Measurements from ENCODE around the gene DDO.

The DDO gene

DNA sequence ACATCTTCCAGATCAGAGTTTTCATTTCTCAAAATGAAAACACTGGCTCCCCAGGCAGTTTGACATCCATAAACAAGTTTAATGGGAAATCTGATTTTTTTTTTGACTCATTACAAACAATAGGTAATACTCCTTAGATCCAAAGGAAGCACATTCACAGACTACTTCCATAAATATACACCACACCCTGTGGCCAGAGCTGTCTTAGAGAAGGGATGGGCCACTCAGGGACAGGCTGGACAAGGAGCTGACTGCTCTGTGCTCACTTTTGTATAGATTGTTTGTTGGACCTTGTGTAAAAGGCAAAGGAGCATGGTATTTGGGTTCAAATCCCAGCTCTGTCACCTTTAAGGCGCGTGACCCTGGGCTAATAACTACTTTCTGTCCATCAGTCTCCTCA, 12.8 kb upstream of the DDO start:
- Histone ChIP-seq H3K23ac (ENCODE audit: low read length) (no peak overlapping the region), H3K18ac (ENCODE audit: low read length) (no peak overlapping the region), H2BK120ac (ENCODE audit: low read depth, low read length) (no peak overlapping the region), H3K79me2 (ENCODE audit: control insufficient read depth, insufficient read depth, low read length) (no peaks in the 10 kb centered on the region), H3K27ac (ENCODE audit: low read depth, low read length) (no peak overlapping the region), H3K4ac (ENCODE audit: low read depth, low read length) (no peak overlapping the region), H2BK15ac (replicated peaks; ENCODE audit: low read depth) (no peak overlapping the region), H2AK5ac (ENCODE audit: low read length) (no peak overlapping the region), H4K5ac (ENCODE audit: low read length) (no peak overlapping the region), H3K9ac (ENCODE audit: low read length) (no peak overlapping the region), H3K56ac (ENCODE audit: low read length) (no peak overlapping the region), H3K4me2 (ENCODE audit: low read length) (no peak overlapping the region), H3K4me3 (ENCODE audit: low read length) (no peak overlapping the region), H3K4me1 (ENCODE audit: control insufficient read depth, low read depth, low read length) (no peaks in the 10 kb centered on the region), H3K36me3 (ENCODE audit: control insufficient read depth, insufficient read depth, low read length) (no peaks in the 10 kb centered on the region), H2BK5ac (ENCODE audit: low read length) (no peak overlapping the region), H3K27me3 (ENCODE audit: insufficient read depth, low read length, poor library complexity) (no peaks in the 10 kb centered on the region), H4K8ac (ENCODE audit: low read depth, low read length) (no peak overlapping the region), H3K79me1 (ENCODE audit: low read length) (no peaks in the 10 kb centered on the region)
- no peak for DNase-seq
- WGBS (ENCODE audit: extremely low coverage, insufficient coverage, low lambda C conversion rate): no CpG with 5 or more reads among the region's 2 CpGs

DNA sequence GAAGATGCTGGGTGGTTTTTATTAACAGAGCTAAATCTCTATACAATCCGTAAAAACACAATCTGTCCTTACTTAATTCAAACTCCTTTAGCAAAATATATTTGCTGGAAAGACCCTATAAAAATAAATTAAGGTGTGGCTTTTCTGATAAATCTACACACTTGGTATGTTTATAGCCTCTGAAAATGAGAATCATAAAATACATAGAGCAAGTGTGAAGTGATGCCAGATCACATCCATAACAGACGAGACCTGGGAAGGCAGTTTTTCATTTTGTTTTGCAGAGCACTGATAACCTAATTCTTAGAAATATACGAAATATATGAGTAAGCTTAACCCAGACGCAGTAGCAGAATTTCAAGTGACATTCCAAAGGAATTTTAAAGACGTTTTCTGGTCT, 10.4 kb upstream of the DDO start:
- Histone ChIP-seq H3K79me1 (ENCODE audit: low read length) (no peaks in the 10 kb centered on the region), H3K36me3 (ENCODE audit: control insufficient read depth, insufficient read depth, low read length) (no peaks in the 10 kb centered on the region), H3K4me2 (ENCODE audit: low read length) (no peak overlapping the region), H3K56ac (ENCODE audit: low read length) (no peak overlapping the region), H2AK5ac (ENCODE audit: low read length) (no peak overlapping the region), H3K9ac (ENCODE audit: low read length) (no peak overlapping the region), H3K4me1 (ENCODE audit: control insufficient read depth, low read depth, low read length) (no peaks in the 10 kb centered on the region), H2BK120ac (ENCODE audit: low read depth, low read length) (no peak overlapping the region), H3K18ac (ENCODE audit: low read length) (no peak overlapping the region), H3K79me2 (ENCODE audit: control insufficient read depth, insufficient read depth, low read length) (no peaks in the 10 kb centered on the region), H3K27ac (ENCODE audit: low read depth, low read length) (no peak overlapping the region), H4K5ac (ENCODE audit: low read length) (no peak overlapping the region), H4K8ac (ENCODE audit: low read depth, low read length) (no peak overlapping the region), H3K27me3 (ENCODE audit: insufficient read depth, low read length, poor library complexity) (no peaks in the 10 kb centered on the region), H2BK5ac (ENCODE audit: low read length) (no peak overlapping the region), H3K23ac (ENCODE audit: low read length) (no peak overlapping the region), H3K4me3 (ENCODE audit: low read length) (no peak overlapping the region), H2BK15ac (replicated peaks; ENCODE audit: low read depth) (no peak overlapping the region), H3K4ac (ENCODE audit: low read depth, low read length) (no peak overlapping the region)
- no CpG with 5 or more reads among the region's 5 CpGs for whole genome bisulfite sequencing (ENCODE audit: extremely low coverage, insufficient coverage, low lambda C conversion rate)
- no peak for DNase-seq

DNA sequence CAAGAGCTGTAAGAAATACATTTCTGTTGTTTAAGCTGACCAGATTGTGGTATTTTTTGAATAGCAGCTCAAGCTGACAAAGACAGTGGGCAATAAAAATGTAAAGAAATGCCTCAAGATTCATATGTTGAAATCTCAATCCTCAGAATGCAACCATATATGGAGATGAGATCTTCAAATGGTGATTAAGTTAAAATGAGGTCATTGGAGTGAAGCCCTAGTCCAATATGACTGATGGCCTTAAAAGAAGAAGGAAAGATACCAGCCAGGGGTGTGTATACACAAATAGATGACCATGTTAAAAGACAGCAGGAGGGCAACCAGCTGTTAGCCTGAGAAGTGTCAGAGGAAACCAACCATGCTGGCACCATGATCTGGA, 7.1 kb upstream of the DDO start:
- no peak overlapping the region for H3K4ac ChIP-seq (ENCODE audit: low read depth, low read length)
- no peaks in the 10 kb centered on the region for H3K36me3 ChIP-seq (ENCODE audit: control insufficient read depth, insufficient read depth, low read length)
- no peaks in the 10 kb centered on the region for H3K79me2 ChIP-seq (ENCODE audit: control insufficient read depth, insufficient read depth, low read length)
- H2BK120ac ChIP-seq (ENCODE audit: low read depth, low read length): no peak overlapping the region
- H3K79me1 ChIP-seq (ENCODE audit: low read length): no peaks in the 10 kb centered on the region
- H4K5ac ChIP-seq (ENCODE audit: low read length): no peak overlapping the region
- H3K27me3 ChIP-seq (ENCODE audit: insufficient read depth, low read length, poor library complexity): no peaks in the 10 kb centered on the region
- H3K4me1 ChIP-seq (ENCODE audit: control insufficient read depth, low read depth, low read length): no peaks in the 10 kb centered on the region
- no peak overlapping the region for H4K8ac ChIP-seq (ENCODE audit: low read depth, low read length)
- H2BK15ac ChIP-seq (replicated peaks; ENCODE audit: low read depth): no peak overlapping the region
- H2AK5ac ChIP-seq (ENCODE audit: low read length): no peak overlapping the region
- DNase-seq: no peak
- H3K27ac ChIP-seq (ENCODE audit: low read depth, low read length): no peak overlapping the region
- no peak overlapping the region for H3K18ac ChIP-seq (ENCODE audit: low read length)
- no peak overlapping the region for H3K4me2 ChIP-seq (ENCODE audit: low read length)
- H2BK5ac ChIP-seq (ENCODE audit: low read length): no peak overlapping the region
- no peak overlapping the region for H3K56ac ChIP-seq (ENCODE audit: low read length)
- H3K4me3 ChIP-seq (ENCODE audit: low read length): no peak overlapping the region
- H3K23ac ChIP-seq (ENCODE audit: low read length): no peak overlapping the region
- H3K9ac ChIP-seq (ENCODE audit: low read length): no peak overlapping the region

DNA sequence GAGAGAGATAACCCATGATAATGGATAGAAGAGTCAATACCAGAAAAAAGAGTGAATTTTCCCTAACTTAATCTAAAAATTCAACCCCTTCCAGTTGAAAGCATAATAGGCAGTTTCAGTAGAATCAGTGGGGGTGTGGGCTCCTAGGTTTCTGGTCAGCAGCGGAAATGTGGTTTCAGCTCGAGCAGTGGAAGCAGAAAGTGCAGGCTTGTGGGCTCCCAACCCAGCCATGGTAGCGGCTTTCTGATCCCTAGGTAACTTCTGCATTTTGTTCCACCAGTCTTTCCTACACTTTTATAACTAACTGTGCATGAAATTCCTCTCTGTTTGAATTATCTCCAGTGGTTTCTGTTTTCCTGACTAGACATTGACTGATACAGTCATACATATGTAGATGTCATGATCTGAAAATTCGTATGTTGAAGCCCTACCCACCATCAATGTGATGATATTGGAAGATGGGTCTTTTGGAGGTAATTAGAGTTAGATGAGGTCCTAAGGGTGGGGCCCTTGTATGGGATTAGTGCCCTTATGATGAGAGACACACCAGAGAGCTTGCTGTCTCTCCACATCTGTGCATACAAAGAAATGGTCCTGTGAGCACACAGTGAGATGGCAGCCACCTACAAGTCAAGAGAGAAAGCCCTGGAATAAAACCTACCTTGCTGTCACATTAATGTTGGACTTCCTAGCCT, 6.5 kb upstream of the DDO start:
- Histone ChIP-seq H3K9ac (ENCODE audit: low read length) (no peak overlapping the region), H3K18ac (ENCODE audit: low read length) (no peak overlapping the region), H3K56ac (ENCODE audit: low read length) (no peak overlapping the region), H3K4ac (ENCODE audit: low read depth, low read length) (no peak overlapping the region), H3K79me2 (ENCODE audit: control insufficient read depth, insufficient read depth, low read length) (no peaks in the 10 kb centered on the region), H3K23ac (ENCODE audit: low read length) (no peak overlapping the region), H3K4me2 (ENCODE audit: low read length) (no peak overlapping the region), H3K79me1 (ENCODE audit: low read length) (no peaks in the 10 kb centered on the region), H2BK120ac (ENCODE audit: low read depth, low read length) (no peak overlapping the region), H3K27me3 (ENCODE audit: insufficient read depth, low read length, poor library complexity) (no peaks in the 10 kb centered on the region), H3K36me3 (ENCODE audit: control insufficient read depth, insufficient read depth, low read length) (no peaks in the 10 kb centered on the region), H2BK15ac (replicated peaks; ENCODE audit: low read depth) (no peak overlapping the region), H3K4me3 (ENCODE audit: low read length) (no peak overlapping the region), H4K5ac (ENCODE audit: low read length) (no peak overlapping the region), H4K8ac (ENCODE audit: low read depth, low read length) (no peak overlapping the region), H2AK5ac (ENCODE audit: low read length) (no peak overlapping the region), H3K27ac (ENCODE audit: low read depth, low read length) (no peak overlapping the region), H3K4me1 (ENCODE audit: control insufficient read depth, low read depth, low read length) (no peaks in the 10 kb centered on the region), H2BK5ac (ENCODE audit: low read length) (no peak overlapping the region)
- no CpG with 5 or more reads among the region's 4 CpGs for WGBS (ENCODE audit: extremely low coverage, insufficient coverage, low lambda C conversion rate)
- no peak for DNase-seq

DNA sequence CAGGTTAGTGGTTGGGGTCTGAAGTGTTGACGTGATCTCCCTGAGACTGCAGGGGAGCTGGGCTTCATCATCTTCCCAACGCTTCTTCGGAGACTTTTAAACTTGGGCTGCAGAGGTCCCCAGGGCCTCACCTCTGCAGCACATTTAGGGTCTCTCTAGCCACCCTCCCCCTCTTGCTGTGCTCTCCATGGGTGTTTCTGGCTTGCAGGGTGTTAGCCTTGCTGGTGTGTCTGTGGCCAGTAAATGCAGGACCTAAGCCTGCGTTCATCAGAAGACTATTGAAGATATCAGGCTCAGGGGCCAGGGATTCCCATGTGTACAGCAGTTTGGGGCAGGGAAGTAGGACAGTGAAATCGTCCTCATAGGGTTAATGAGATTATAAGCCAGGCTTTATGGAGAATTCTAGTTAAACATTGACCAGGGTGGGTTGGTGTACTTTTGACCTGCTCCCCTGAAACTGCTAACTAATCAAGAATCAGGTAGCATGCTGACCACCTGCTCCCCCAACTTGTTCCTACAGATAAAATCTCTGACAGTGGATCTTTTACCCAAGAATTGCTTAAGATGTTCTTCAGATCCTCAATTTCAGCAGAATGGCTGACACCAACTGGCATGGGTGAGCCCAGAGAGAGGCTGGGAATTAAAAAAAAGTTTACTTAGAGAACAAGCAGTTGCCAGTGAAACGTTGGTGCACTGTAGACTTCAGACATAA, 3.8 kb upstream of the DDO start:
- Histone ChIP-seq H4K8ac (ENCODE audit: low read depth, low read length) (no peak overlapping the region), H3K18ac (ENCODE audit: low read length) (no peak overlapping the region), H3K4me1 (ENCODE audit: control insufficient read depth, low read depth, low read length) (no peaks in the 10 kb centered on the region), H3K27me3 (ENCODE audit: insufficient read depth, low read length, poor library complexity) (no peaks in the 10 kb centered on the region), H2BK120ac (ENCODE audit: low read depth, low read length) (no peak overlapping the region), H3K56ac (ENCODE audit: low read length) (no peak overlapping the region), H2BK15ac (replicated peaks; ENCODE audit: low read depth) (no peak overlapping the region), H3K23ac (ENCODE audit: low read length) (no peak overlapping the region), H2BK5ac (ENCODE audit: low read length) (no peak overlapping the region), H3K79me2 (ENCODE audit: control insufficient read depth, insufficient read depth, low read length) (no peaks in the 10 kb centered on the region), H4K5ac (ENCODE audit: low read length) (no peak overlapping the region), H3K4ac (ENCODE audit: low read depth, low read length) (no peak overlapping the region), H3K27ac (ENCODE audit: low read depth, low read length) (no peak overlapping the region), H3K9ac (ENCODE audit: low read length) (no peak overlapping the region), H3K4me2 (ENCODE audit: low read length) (no peak overlapping the region), H3K4me3 (ENCODE audit: low read length) (no peak overlapping the region), H3K79me1 (ENCODE audit: low read length) (no peaks in the 10 kb centered on the region), H2AK5ac (ENCODE audit: low read length) (no peak overlapping the region), H3K36me3 (ENCODE audit: control insufficient read depth, insufficient read depth, low read length) (no peaks in the 10 kb centered on the region)
- WGBS (ENCODE audit: extremely low coverage, insufficient coverage, low lambda C conversion rate): no CpG with 5 or more reads among the region's 6 CpGs
- no peak for DNase-seq

DNA sequence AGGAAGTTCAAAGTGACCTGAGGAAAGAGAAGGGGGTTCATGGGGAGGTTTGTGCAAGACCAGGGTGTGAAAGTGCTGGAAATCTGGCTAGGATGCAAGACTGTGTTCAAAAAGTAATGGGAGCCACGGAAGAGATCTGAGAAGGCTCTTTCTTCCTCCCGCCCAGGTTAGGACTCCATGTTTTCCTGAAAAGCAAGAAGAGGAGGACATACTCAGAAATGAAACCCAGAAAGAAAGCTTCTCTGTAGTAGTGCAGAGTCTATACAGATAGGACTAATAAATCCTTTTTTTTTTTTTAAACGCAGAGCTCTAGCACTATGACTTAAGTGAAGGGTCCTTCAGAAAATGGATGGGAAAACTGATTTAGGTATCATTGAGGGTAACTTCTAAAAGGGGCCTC, 3.2 kb upstream of the DDO start:
- H3K4ac ChIP-seq (ENCODE audit: low read depth, low read length): no peak overlapping the region
- H3K4me3 ChIP-seq (ENCODE audit: low read length): no peak overlapping the region
- no peak overlapping the region for H3K18ac ChIP-seq (ENCODE audit: low read length)
- no peak overlapping the region for H2BK5ac ChIP-seq (ENCODE audit: low read length)
- no peak overlapping the region for H2BK15ac ChIP-seq (replicated peaks; ENCODE audit: low read depth)
- H3K4me2 ChIP-seq (ENCODE audit: low read length): no peak overlapping the region
- H2AK5ac ChIP-seq (ENCODE audit: low read length): no peak overlapping the region
- H3K4me1 ChIP-seq (ENCODE audit: control insufficient read depth, low read depth, low read length): no peaks in the 10 kb centered on the region
- no peaks in the 10 kb centered on the region for H3K79me2 ChIP-seq (ENCODE audit: control insufficient read depth, insufficient read depth, low read length)
- no peaks in the 10 kb centered on the region for H3K36me3 ChIP-seq (ENCODE audit: control insufficient read depth, insufficient read depth, low read length)
- no peak overlapping the region for H3K9ac ChIP-seq (ENCODE audit: low read length)
- H4K5ac ChIP-seq (ENCODE audit: low read length): no peak overlapping the region
- no peaks in the 10 kb centered on the region for H3K27me3 ChIP-seq (ENCODE audit: insufficient read depth, low read length, poor library complexity)
- no CpG with 5 or more reads among the region's 3 CpGs for WGBS (ENCODE audit: extremely low coverage, insufficient coverage, low lambda C conversion rate)
- H4K8ac ChIP-seq (ENCODE audit: low read depth, low read length): no peak overlapping the region
- DNase-seq: no peak
- no peak overlapping the region for H2BK120ac ChIP-seq (ENCODE audit: low read depth, low read length)
- H3K56ac ChIP-seq (ENCODE audit: low read length): no peak overlapping the region
- no peaks in the 10 kb centered on the region for H3K79me1 ChIP-seq (ENCODE audit: low read length)
- no peak overlapping the region for H3K27ac ChIP-seq (ENCODE audit: low read depth, low read length)
- H3K23ac ChIP-seq (ENCODE audit: low read length): no peak overlapping the region

Data from mesendoderm (in vitro differentiated cells).